Fibroblast of gingiva (primary cell): ENCODE measurements around the gene IGFBP7.

ENCODE experiments used
- DNase-seq: peaks from one replicate; pipeline ENCODE4 v3.0.0-alpha.2; 2011; ENCODE audit warnings: low read depth

The IGFBP7 gene

DNA sequence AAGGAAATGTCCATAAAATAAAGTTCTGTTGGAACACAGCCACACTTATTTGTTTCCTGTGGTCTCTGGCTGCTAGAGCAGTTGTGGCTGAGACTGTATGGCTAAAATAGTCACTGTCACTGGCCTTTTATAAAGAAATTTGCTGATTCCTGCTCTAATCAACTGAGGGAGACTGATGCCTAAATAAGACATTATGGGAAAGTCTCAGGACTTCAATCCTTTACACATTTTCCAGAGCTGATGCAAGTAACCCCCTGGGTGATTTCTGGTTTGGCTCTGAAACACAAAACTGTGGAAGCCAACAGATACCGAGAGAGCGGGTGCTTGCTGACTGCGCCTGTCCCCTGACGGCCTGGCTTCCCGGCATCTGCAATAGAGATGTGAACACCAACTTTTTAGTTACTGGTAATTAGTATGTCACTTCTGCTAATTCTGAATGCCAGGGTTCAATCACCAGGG is 67.4 kb downstream of the IGFBP7 start:
- DNase-seq: peak; percentile 40

- DNase-seq: no peak
These were observed 69.2 kb downstream of the IGFBP7 start for GRCh38 chr4:57041020-57041419.

DNA sequence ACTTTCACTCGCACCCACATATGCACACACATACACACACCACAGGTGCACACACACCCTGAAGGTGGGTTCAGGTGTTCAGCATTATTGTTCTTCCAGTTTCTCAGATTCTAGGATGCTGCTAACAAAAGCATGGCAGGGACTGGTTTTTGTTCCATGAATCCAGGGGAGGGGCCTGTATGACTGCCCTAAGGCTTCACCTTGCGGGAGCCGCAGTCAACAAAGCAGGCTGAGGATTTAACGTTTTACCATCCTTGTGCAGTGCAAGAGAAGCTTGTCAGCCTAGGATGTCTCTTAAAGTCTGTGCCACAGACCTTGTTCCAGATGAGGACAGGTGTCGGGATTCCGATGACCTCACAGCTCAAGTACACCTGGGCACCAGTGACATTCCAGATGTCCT is 69.7 kb downstream of the IGFBP7 start:
- DNase-seq: no peak

DNA sequence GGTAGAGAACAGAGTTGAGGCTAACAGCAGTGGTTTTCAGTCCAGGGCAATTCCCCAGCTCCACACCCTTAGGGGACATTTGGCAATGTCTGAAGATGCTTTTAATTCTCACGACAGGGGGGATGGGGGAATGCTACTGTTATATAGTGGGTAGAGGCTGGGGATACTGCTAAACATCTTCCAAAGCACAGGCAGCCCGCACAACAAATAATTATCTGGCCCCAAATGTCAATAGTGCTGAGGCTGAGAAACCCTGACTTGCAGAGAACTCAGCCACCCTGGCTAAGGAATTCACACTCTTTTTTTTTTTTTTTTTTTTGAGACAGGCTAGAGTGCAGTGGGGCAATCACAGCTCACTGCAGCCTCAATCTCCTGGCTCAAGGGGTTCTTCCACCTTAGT is 70.8 kb downstream of the IGFBP7 start:
- DNase-seq: no peak

DNA sequence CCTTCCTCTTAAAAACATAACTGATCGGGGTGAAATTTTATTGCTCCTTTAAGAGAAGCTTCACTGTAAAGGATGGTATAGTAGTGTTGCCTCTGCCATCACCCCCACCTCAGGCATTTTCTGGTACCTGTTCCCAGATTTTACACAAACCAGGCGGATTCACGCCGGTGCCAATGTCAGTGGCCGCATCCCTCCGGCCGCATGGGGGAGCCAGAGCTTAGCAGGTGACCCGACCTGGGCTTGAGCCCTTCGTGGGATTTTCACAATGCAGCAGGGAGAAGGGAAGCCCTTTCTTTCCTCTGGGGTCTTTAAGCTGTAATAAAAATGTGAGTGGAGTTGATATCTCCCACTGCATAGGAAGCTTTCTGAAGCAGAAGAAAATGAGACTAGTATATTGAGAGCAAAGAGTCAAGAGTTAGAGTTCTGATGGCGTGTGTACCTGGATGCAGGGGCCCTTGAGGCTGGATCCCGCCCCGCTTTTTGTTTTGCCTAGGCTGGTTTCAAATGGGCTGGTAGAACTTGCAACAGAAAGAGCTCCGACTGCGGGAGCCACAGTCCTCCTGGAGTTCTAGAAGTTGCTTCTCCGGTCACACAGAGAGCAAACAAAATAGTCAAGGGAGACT is 72.1 kb downstream of the IGFBP7 start:
- DNase-seq: peak; percentile 40

- DNase-seq: no peak
These were observed 75.7 kb downstream of the IGFBP7 start for GRCh38 chr4:57034520-57034919.

DNA sequence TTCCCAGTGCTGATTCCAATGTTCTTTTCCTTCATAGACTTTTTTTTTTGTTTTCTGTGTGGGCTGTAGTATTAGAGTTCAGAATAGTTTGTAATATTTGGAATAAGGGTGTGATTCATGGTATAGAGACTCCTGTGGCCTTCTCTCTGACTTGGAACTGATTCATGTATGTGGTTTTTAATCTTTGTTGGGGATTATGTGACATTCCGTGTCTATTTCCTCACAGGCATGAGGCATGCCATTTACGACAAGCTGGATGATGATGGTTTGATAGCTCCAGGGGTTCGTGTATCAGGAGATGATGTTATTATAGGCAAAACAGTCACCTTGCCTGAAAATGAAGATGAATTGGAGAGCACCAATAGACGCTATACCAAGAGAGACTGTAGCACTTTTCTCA is 87.1 kb downstream of the IGFBP7 start:
- peak; percentile 71 for DNase-seq

- DNase-seq: peak; percentile 75
These were observed 89.6 kb downstream of the IGFBP7 start for GRCh38 chr4:57020467-57021101.

- peak; percentile 8 for DNase-seq
These were observed 91.2 kb downstream of the IGFBP7 start for GRCh38 chr4:57018980-57019379.

DNA sequence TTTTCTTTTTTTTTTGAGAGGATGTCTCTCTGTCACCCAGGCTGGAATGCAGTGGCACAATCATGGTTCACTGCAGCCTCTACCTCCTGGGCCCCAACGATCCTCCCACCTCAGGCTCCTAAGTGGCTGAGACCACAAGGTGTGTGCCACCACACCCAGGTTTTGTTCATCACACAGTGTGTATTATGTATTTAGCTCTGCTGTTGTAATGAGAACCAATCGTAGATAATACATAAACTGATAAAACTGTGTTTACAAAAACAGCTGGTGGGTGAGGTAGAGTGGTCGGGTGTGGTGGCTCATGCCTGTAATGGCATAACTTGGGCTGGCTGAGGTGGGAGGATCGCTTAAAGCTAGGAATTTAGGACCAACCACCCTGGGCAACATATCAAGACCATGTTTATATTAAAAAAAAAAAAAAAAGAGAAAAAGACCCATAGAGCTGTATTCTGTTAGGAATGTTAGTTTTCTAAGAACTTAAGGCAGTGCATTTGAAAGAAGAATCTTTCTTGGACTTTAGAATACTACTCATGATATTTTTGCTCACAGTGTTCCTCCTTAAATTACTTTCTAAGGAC is 96.6 kb downstream of the IGFBP7 start:
- DNase-seq: no peak

DNA sequence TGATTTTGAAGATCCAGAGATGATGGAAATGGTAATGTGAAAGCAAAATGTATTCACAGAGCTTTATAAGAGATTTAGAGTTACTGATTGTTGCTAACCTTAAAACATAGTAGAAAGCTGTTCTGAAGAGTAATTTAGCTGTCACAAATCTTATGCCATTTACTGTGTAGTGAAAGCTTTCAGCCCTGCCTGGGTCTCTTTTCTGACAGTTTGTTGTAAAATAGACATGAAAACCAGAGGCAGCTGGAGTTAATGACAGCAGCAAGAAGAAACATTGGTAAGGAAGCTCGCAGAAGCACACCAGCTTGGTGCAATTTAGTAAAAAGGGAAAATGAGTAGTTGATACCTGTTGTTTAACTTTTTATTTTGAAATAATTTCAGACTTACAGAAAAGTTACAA is 110.4 kb downstream of the IGFBP7 start:
- DNase-seq: no peak

DNA sequence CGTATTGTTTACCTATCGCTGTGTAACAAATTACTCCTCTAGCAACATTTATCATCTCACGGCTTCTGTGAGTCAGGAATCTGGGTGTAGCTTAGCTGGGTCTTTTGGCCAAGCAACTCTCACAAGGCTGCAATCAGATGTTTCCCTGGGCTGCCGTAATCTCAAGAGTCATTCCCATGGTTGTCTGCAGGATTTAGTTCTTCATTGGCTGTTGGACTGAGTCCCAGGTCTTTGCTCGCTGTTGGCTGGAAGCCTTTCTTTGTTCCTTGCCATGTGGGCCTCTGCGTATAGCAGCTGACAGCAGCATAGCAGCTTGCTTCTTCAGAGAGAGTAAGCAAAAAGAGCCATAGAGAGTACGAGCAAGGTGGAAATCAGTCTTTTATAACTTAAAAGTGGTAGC is 114.7 kb downstream of the IGFBP7 start:
- peak; percentile 90 for DNase-seq

DNA sequence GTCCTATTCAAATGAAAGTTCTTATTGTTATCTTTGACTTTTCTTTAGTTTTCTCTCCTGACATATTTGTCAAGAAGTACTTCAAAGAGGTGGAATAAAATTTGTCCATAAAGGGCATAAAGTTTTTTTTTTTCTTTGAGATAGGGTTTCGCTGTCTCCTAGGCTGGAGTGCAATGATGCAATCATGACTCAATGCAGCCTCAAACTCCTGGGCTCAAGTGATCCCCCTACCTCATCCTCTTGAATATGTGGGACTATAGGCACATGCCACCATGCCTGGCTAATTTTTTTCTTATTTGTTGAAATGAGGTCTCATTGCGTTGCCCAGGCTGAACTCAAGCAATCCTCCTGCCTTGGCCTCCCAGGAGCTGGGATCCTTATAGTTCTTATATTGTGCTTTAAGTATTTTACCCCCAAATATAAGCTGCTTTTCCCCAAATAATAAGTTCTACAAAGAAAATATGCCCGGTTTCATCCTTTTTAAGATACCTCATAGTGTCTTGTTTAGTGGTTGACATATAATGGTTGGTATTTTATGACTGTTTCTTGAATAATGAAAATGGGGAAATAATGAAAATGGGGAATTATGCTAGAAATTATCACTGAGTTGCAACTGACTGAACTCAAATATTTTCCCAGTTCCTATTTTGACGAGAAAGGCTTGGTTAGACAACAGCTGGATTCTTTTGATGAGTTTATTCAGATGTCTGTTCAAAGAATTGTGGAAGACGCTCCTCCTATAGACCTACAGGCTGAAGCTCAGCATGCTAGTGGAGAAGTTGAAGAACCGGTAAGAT is 119.9 kb downstream of the IGFBP7 start:
- DNase-seq: peak; percentile 18

DNA sequence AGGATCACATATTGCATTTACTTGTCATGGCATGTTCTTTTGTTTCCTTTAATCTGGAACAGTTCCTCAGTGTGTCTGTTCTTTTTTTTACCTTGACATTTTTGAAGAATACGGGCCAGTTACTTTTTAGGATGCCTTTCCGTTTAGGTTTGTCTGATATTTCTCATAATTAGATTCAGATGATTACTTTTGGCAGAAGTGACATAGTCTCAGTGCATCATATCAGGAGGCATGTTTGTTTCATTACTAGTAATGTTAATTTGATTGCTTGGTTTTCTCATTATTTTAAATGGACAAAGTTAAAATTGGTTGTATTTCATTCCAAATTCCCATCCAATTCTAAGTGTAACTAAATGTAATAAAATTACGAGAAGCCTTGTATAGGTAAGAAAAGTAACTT is 123.2 kb downstream of the IGFBP7 start:
- DNase-seq: no peak

- no peak for DNase-seq
These were observed 124.0 kb downstream of the IGFBP7 start for GRCh38 chr4:56986192-56986591.

- DNase-seq: no peak
These were observed 128.4 kb downstream of the IGFBP7 start for GRCh38 chr4:56981795-56982201.
